Thymus (tissue), 2 donors: Measurements from ENCODE around the gene PCDHGA3. TPM values are rescaled to one million over a fixed set of nuclear protein-coding genes. Genes with fewer than 3 reads are reported as not detected.

Experiments used
- polyA plus RNA-seq: library from polyadenylated mRNA; stranded (reverse); fragments of 200-250 nt; gene quantifications from one replicate; pipeline ENCODE4 v1.2.3, GENCODE V29; 2013
- total RNA-seq: library from RNA; stranded (reverse); fragments of 120-200 nt; gene quantifications from one replicate; pipeline ENCODE4 v1.2.4, GENCODE V29; 2013
- donor health status: healthy.

The PCDHGA3 gene
- total and polyA plus RNA-seq, 2 donors: 0.11 to 0.19 TPM

Other genes with a start within 250 kb of the PCDHGA3 start
Only the 30 nearest of the 38 such genes appear.
- gene PCDHB9, start 156.7 kb upstream of the PCDHGA3 start, total RNA-seq: 0.19 TPM
- 0.16 TPM for gene PCDHB9, start 156.7 kb upstream of the PCDHGA3 start, polyA plus RNA-seq
- 0.19 TPM for gene PCDHB10, start 151.5 kb upstream of the PCDHGA3 start, total RNA-seq
- gene PCDHB10, start 151.5 kb upstream of the PCDHGA3 start, polyA plus RNA-seq: 0.23 TPM
- 0.24 TPM for gene PCDHB11, start 144.2 kb upstream of the PCDHGA3 start, total RNA-seq
- gene PCDHB11, start 144.2 kb upstream of the PCDHGA3 start, polyA plus RNA-seq: 0.37 TPM
- 0.19 TPM for gene PCDHB12, start 135.1 kb upstream of the PCDHGA3 start, total RNA-seq
- 0.18 TPM for gene PCDHB12, start 135.1 kb upstream of the PCDHGA3 start, polyA plus RNA-seq
- 0.14 TPM for gene PCDHB13, start 129.9 kb upstream of the PCDHGA3 start, total RNA-seq
- gene PCDHB13, start 129.9 kb upstream of the PCDHGA3 start, polyA plus RNA-seq: 0.27 TPM
- 0.38 TPM for gene PCDHB14, start 120.5 kb upstream of the PCDHGA3 start, total RNA-seq
- gene PCDHB14, start 120.5 kb upstream of the PCDHGA3 start, polyA plus RNA-seq: 0.87 TPM
- gene PCDHB15, start 98.4 kb upstream of the PCDHGA3 start, total RNA-seq: 0.33 TPM
- 0.66 TPM for gene PCDHB15, start 98.4 kb upstream of the PCDHGA3 start, polyA plus RNA-seq
- gene SLC25A2, start 39.8 kb upstream of the PCDHGA3 start, total RNA-seq: 0.09 TPM
- 0.16 TPM for gene SLC25A2, start 39.8 kb upstream of the PCDHGA3 start, polyA plus RNA-seq
- 138 TPM for gene TAF7, start 23.0 kb upstream of the PCDHGA3 start, total RNA-seq
- 174 TPM for gene TAF7, start 23.0 kb upstream of the PCDHGA3 start, polyA plus RNA-seq
- 0.09 TPM for gene PCDHGA1, start 13.3 kb upstream of the PCDHGA3 start, total RNA-seq
- gene PCDHGA1, start 13.3 kb upstream of the PCDHGA3 start, polyA plus RNA-seq: 0.16 TPM
- 0.19 TPM for gene PCDHGA2, start 5.1 kb upstream of the PCDHGA3 start, total RNA-seq
- gene PCDHGA2, start 5.1 kb upstream of the PCDHGA3 start, polyA plus RNA-seq: 0.46 TPM
- gene PCDHGB1, start 6.3 kb downstream of the PCDHGA3 start, total RNA-seq: 0.14 TPM
- 0.11 TPM for gene PCDHGB1, start 6.3 kb downstream of the PCDHGA3 start, polyA plus RNA-seq
- gene PCDHGA4, start 11.2 kb downstream of the PCDHGA3 start, total RNA-seq: 0.19 TPM
- gene PCDHGA4, start 11.2 kb downstream of the PCDHGA3 start, polyA plus RNA-seq: 0.11 TPM
- 0.28 TPM for gene PCDHGB2, start 16.2 kb downstream of the PCDHGA3 start, total RNA-seq
- 0.21 TPM for gene PCDHGB2, start 16.2 kb downstream of the PCDHGA3 start, polyA plus RNA-seq
- gene PCDHGA5, start 20.3 kb downstream of the PCDHGA3 start, total RNA-seq: 0.19 TPM
- gene PCDHGA5, start 20.3 kb downstream of the PCDHGA3 start, polyA plus RNA-seq: 0.18 TPM
- gene PCDHGB3, start 26.4 kb downstream of the PCDHGA3 start, total RNA-seq: 0.33 TPM
- 0.14 TPM for gene PCDHGB3, start 26.4 kb downstream of the PCDHGA3 start, polyA plus RNA-seq
- gene PCDHGA6, start 30.1 kb downstream of the PCDHGA3 start, total RNA-seq: 0.47 TPM
- gene PCDHGA6, start 30.1 kb downstream of the PCDHGA3 start, polyA plus RNA-seq: 1.2 TPM
- 0.28 TPM for gene PCDHGA7, start 38.9 kb downstream of the PCDHGA3 start, total RNA-seq
- gene PCDHGA7, start 38.9 kb downstream of the PCDHGA3 start, polyA plus RNA-seq: 0.46 TPM
- gene PCDHGB4, start 43.9 kb downstream of the PCDHGA3 start, total RNA-seq: 1.0 TPM
- gene PCDHGB4, start 43.9 kb downstream of the PCDHGA3 start, polyA plus RNA-seq: 1.6 TPM
- 0.19 TPM for gene PCDHGA8, start 48.8 kb downstream of the PCDHGA3 start, total RNA-seq
- 0.18 TPM for gene PCDHGA8, start 48.8 kb downstream of the PCDHGA3 start, polyA plus RNA-seq
- gene PCDHGB5, start 54.1 kb downstream of the PCDHGA3 start, total RNA-seq: 1.6 TPM
- gene PCDHGB5, start 54.1 kb downstream of the PCDHGA3 start, polyA plus RNA-seq: 1.1 TPM
- 0.66 TPM for gene PCDHGA9, start 58.9 kb downstream of the PCDHGA3 start, total RNA-seq
- gene PCDHGA9, start 58.9 kb downstream of the PCDHGA3 start, polyA plus RNA-seq: 0.75 TPM
- gene PCDHGB6, start 64.2 kb downstream of the PCDHGA3 start, total RNA-seq: 0.61 TPM
- 1.1 TPM for gene PCDHGB6, start 64.2 kb downstream of the PCDHGA3 start, polyA plus RNA-seq
- gene PCDHGA10, start 69.2 kb downstream of the PCDHGA3 start, total RNA-seq: 0.61 TPM
- 0.87 TPM for gene PCDHGA10, start 69.2 kb downstream of the PCDHGA3 start, polyA plus RNA-seq
- 0.85 TPM for gene PCDHGB7, start 73.8 kb downstream of the PCDHGA3 start, total RNA-seq
- 1.2 TPM for gene PCDHGB7, start 73.8 kb downstream of the PCDHGA3 start, polyA plus RNA-seq
- gene PCDHGA11, start 77.2 kb downstream of the PCDHGA3 start, total RNA-seq: 0.42 TPM
- gene PCDHGA11, start 77.2 kb downstream of the PCDHGA3 start, polyA plus RNA-seq: 0.68 TPM
- gene PCDHGA12, start 86.7 kb downstream of the PCDHGA3 start, total RNA-seq: 0.80 TPM
- gene PCDHGA12, start 86.7 kb downstream of the PCDHGA3 start, polyA plus RNA-seq: 0.71 TPM
- gene PCDHGC3, start 132.1 kb downstream of the PCDHGA3 start, total RNA-seq: 5.5 TPM
- 28.7 TPM for gene PCDHGC3, start 132.1 kb downstream of the PCDHGA3 start, polyA plus RNA-seq
- 0.19 TPM for gene PCDHGC4, start 141.2 kb downstream of the PCDHGA3 start, total RNA-seq
- gene PCDHGC4, start 141.2 kb downstream of the PCDHGA3 start, polyA plus RNA-seq: 0.05 TPM
- gene PCDHGC5, start 145.3 kb downstream of the PCDHGA3 start, total RNA-seq: 0.19 TPM
- 0.11 TPM for gene PCDHGC5, start 145.3 kb downstream of the PCDHGA3 start, polyA plus RNA-seq